Measurements from ENCODE around the gene SGMS1.

- TF ChIP-seq CTCF (optimal IDR thresholded peaks at IDR 0.05 in 1 of 3, IDR thresholded peaks at IDR 0.05 in 1 of 3, conservative IDR thresholded peaks at IDR 0.05 in 1 of 3; ENCODE audit: extremely low read depth in 1 of 3, insufficient read depth in 2 of 3, low read length in 3 of 3) (no peak), EZH2 (IDR thresholded peaks at IDR 0.05; ENCODE audit: low read length) (no peak)
Measured at GRCh38 chr10:50585921-50586739, 37.6 kb downstream of the SGMS1 start.
